K562 (cell line): ENCODE data around the gene PDE4A. TPM values are rescaled to one million over a fixed set of nuclear protein-coding genes. Genes with fewer than 3 reads are reported as not detected.

Source experiments
- CHD7 ChIP-seq: fragments of 200-600 bp; sonication (generic); IDR thresholded peaks from one replicate; pipeline ENCODE4 v1.6.1; 2012; ENCODE audit warnings: mild to moderate bottlenecking, low read depth, low read length, inconsistent platforms
- CTBP1 ChIP-seq: fragments of 450-650 bp; IDR thresholded peaks from 2 replicates; pipeline ENCODE4 v1.6.1; 2016; ENCODE audit warnings: borderline replicate concordance
- GATAD2A ChIP-seq: fragments of 450-650 bp; IDR thresholded peaks from 2 replicates; pipeline ENCODE4 v1.6.1; 2017
- HDAC1 ChIP-seq, 2 experiments: fragments of 450-650 bp; IDR thresholded peaks; 2 replicates each; pipeline ENCODE4 v1.6.1; 2016 to 2017; ENCODE audit warnings: inconsistent platforms in 1 of 2, mild to moderate bottlenecking in 1 of 2, moderate library complexity in 1 of 2
- HNRNPH1 ChIP-seq: fragments of 200-400 bp; formaldehyde crosslinking; optimal IDR thresholded peaks from 2 replicates; pipeline ENCODE3; 2017; ENCODE audit warnings: low read depth, mild to moderate bottlenecking, low read length, moderate library complexity
- MAZ ChIP-seq, 2 experiments: fragments of 450-650 bp in 1 of 2; sonication (generic) in 1 of 2; formaldehyde crosslinking; IDR thresholded peaks in 1 of 2; conservative IDR thresholded peaks in 1 of 2; 2 replicates each; pipeline versions ENCODE4 v1.4.0 to v1.5.0; 2020; ENCODE audit warnings: mild to moderate bottlenecking in 1 of 2, missing genetic modification reagents in 1 of 2
- MTA3 ChIP-seq: fragments of 450-650 bp; formaldehyde crosslinking; IDR thresholded peaks from 2 replicates; pipeline ENCODE4 v1.6.1; 2017; ENCODE audit warnings: mild to moderate bottlenecking, borderline replicate concordance
- PHF8 ChIP-seq: fragments of 200-600 bp; sonication (generic); IDR thresholded peaks from 2 replicates; pipeline ENCODE4 v1.6.1; 2012; ENCODE audit warnings: mixed run types, mild to moderate bottlenecking, inconsistent platforms, low read length, moderate library complexity, borderline replicate concordance
- SUPT5H ChIP-seq: fragments of 450-650 bp; IDR thresholded peaks from 2 replicates; pipeline ENCODE4 v1.6.1; 2016
- TAF7 ChIP-seq: fragments of 450-650 bp; IDR thresholded peaks from 2 replicates; pipeline ENCODE4 v1.6.1; 2016; ENCODE audit warnings: missing genetic modification characterization, missing compliant biosample characterization
- ZEB2 ChIP-seq: fragments of 450-650 bp; IDR thresholded peaks from 2 replicates; pipeline ENCODE4 v1.6.1; 2016
- ZFX ChIP-seq: sonication (generic); formaldehyde crosslinking; IDR thresholded peaks from 2 replicates; pipeline ENCODE4 v1.8.0; 2022; ENCODE audit warnings: mild to moderate bottlenecking, missing genetic modification reagents, moderate library complexity
- ZMIZ1 ChIP-seq, 2 experiments: fragments of 150-350 bp in 1 of 2; IDR thresholded peaks; 2 replicates each; pipeline ENCODE4 v1.6.1; 2012 to 2016; ENCODE audit warnings: low read depth in 2 of 2, low read length in 2 of 2, mild to moderate bottlenecking in 1 of 2, moderate library complexity in 1 of 2
- polyA plus RNA-seq, 8 experiments: library from polyadenylated mRNA; depleted of rRNA in 4 of 8; stranded (reverse) in 5 of 8; unstranded in 3 of 8; fragments of >200 nt; fragmentation: Nextera tagmentation in 2 of 8; fragmentation: Illumina TruSeq in 1 of 8; extraction: Ambion mirVana in 2 of 8; extraction: Trizol in 1 of 8; gene quantifications; 2 replicates each; pipeline versions ENCODE4 v1.2.1 to v1.2.3, GENCODE V29; 2011 to 2014; ENCODE audit warnings: inconsistent platforms in 1 of 8, missing spikeins in 1 of 8
- total RNA-seq, 7 experiments: library from RNA; depleted of rRNA in 6 of 7; stranded (reverse); fragments of >200 nt in 6 of 7; fragmentation: Illumina TruSeq in 2 of 7; extraction: Trizol in 2 of 7; gene quantifications; 2 replicates each; pipeline versions ENCODE4 v1.2.1 to v1.2.3, GENCODE V29; 2011 to 2021; ENCODE audit warnings: low replicate concordance in 1 of 7

Gene PDE4A
- total and polyA plus RNA-seq, 9 of the 15 experiments (the other 6 are each of a cell fraction or from before 2014, with no cell fraction given) = 0.66 to 26.9 (median 4.6) TPM

GRCh38 chr19:10431943-10432735, 11.8 kb downstream of the PDE4A start (continued):
- TF ChIP-seq ZMIZ1 (IDR thresholded peaks at IDR 0.05; ENCODE audit: low read depth in 2 of 2, low read length in 2 of 2) (peak in 1 of 2 experiments; percentile 9; a peak in 1 of 4 replicates), MTA3 (peak; percentile 28; the same call in 1 of the 2 replicates), CHD7 (no peak), HNRNPH1 (no peak), PHF8 (peak; percentile 61; the same call in 1 of the 2 replicates), HDAC1 (IDR thresholded peaks at IDR 0.05) (peak in 1 of 2 experiments; percentile 71; a peak in 1 of 4 replicates), GATAD2A (0 out of 2 replicates have a peak, but pooled peaks have one; percentile 55), MAZ (CRISPR knock-in tag; conservative IDR thresholded peaks at IDR 0.05 in 1 of 2, IDR thresholded peaks at IDR 0.05 in 1 of 2) (peak; percentile 83 to 84), CTBP1 (0 out of 2 replicates have a peak, but pooled peaks have one; percentile 22), TAF7 (tag) (no peak), ZEB2 (no peak), ZFX (peak; percentile 87), SUPT5H (peak; percentile 59; the same call in 1 of the 2 replicates)
